ENCODE measurements around the gene TBCD. TPM values are rescaled to one million over a fixed set of nuclear protein-coding genes. Genes with fewer than 3 reads are reported as not detected.

TBCD gene
- total and polyA plus RNA-seq, 2 donors (not counting 1 experiment from before 2014, with no cell fraction given), result 22.1 to 36.7 TPM

DNA sequence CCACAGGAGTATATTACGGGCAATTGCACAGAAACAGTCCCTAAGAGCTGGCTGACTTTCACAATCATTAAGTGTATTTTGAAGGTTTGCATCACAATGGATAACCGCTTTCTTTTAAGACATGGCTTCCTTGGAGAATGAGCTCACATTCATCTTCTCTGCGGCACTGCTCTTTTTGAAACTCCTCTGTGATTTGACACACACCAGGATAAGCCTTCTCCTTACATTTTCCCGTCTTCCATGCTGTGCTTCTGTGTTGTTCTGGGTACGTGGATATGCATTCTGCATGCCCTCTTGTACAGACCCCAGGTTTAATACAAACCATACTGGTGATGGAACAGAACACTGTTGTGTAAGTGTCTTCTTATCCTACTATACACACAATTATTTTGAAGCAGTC, 238.0 kb downstream of the TBCD start:
- no peaks in the 10 kb centered on the region for H3K4me1 ChIP-seq (ENCODE audit: control insufficient read depth, extremely low read depth, insufficient read depth, low read length)
- no peaks in the 10 kb centered on the region for H4K20me1 ChIP-seq (ENCODE audit: control insufficient read depth, extremely low read depth, insufficient read depth, low read length)
- no peaks in the 10 kb centered on the region for H3K36me3 ChIP-seq (ENCODE audit: control insufficient read depth, insufficient read depth, low read length)
- no peaks in the 10 kb centered on the region for H3K9me3 ChIP-seq (ENCODE audit: control insufficient read depth, insufficient read depth, low read depth, low read length)
- no peak overlapping the region for H3K9ac ChIP-seq (ENCODE audit: insufficient read depth, low read length)
- no peak for DNase-seq (ENCODE audit: low read depth in 2 of 2)
- no peak overlapping the region for H3K27ac ChIP-seq (ENCODE audit: insufficient read depth, low read length)
- no peaks in the 10 kb centered on the region for H3K79me2 ChIP-seq (ENCODE audit: control insufficient read depth, insufficient read depth, low read length)
- H3K4me3 ChIP-seq (replicated peaks in 1 of 4; ENCODE audit: control extremely low read depth in 1 of 4, insufficient read depth in 1 of 4, low read depth in 3 of 4, low read length in 4 of 4), result no peak overlapping the region
- TF ChIP-seq, protein P1, sequence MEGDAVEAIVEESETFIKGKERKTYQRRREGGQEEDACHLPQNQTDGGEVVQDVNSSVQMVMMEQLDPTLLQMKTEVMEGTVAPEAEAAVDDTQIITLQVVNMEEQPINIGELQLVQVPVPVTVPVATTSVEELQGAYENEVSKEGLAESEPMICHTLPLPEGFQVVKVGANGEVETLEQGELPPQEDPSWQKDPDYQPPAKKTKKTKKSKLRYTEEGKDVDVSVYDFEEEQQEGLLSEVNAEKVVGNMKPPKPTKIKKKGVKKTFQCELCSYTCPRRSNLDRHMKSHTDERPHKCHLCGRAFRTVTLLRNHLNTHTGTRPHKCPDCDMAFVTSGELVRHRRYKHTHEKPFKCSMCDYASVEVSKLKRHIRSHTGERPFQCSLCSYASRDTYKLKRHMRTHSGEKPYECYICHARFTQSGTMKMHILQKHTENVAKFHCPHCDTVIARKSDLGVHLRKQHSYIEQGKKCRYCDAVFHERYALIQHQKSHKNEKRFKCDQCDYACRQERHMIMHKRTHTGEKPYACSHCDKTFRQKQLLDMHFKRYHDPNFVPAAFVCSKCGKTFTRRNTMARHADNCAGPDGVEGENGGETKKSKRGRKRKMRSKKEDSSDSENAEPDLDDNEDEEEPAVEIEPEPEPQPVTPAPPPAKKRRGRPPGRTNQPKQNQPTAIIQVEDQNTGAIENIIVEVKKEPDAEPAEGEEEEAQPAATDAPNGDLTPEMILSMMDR (conservative IDR thresholded peaks at IDR 0.05 in 1 of 2, IDR thresholded peaks at IDR 0.05 in 1 of 2; ENCODE audit: low read depth in 1 of 2, low read length in 2 of 2), result no peak
- TF ChIP-seq EZH2 (IDR thresholded peaks at IDR 0.05; ENCODE audit: low read length, missing control alignments), result no peak
- no peak overlapping the region for H2AFZ ChIP-seq (ENCODE audit: low read length)
- H3K27me3 ChIP-seq (ENCODE audit: control insufficient read depth, insufficient read depth, low read length), result no peaks in the 10 kb centered on the region
- H3K4me2 ChIP-seq (ENCODE audit: extremely low read depth, insufficient read depth, low read length), result no peak overlapping the region

GRCh38 chr17:82993005-82993404, 241.1 kb downstream of the TBCD start:
- no peak for DNase-seq (ENCODE audit: low read depth in 2 of 2)
- Histone ChIP-seq H3K27ac (ENCODE audit: insufficient read depth, low read length) (no peak overlapping the region), H3K4me3 (replicated peaks in 1 of 4; ENCODE audit: control extremely low read depth in 1 of 4, insufficient read depth in 1 of 4, low read depth in 3 of 4, low read length in 4 of 4) (no peak overlapping the region), H4K20me1 (ENCODE audit: control insufficient read depth, extremely low read depth, insufficient read depth, low read length) (no peaks in the 10 kb centered on the region), H2AFZ (ENCODE audit: low read length) (no peak overlapping the region), H3K4me1 (ENCODE audit: control insufficient read depth, extremely low read depth, insufficient read depth, low read length) (no peaks in the 10 kb centered on the region), H3K9me3 (ENCODE audit: control insufficient read depth, insufficient read depth, low read depth, low read length) (no peaks in the 10 kb centered on the region), H3K9ac (ENCODE audit: insufficient read depth, low read length) (no peak overlapping the region), H3K36me3 (ENCODE audit: control insufficient read depth, insufficient read depth, low read length) (no peaks in the 10 kb centered on the region), H3K79me2 (ENCODE audit: control insufficient read depth, insufficient read depth, low read length) (no peaks in the 10 kb centered on the region), H3K4me2 (ENCODE audit: extremely low read depth, insufficient read depth, low read length) (no peak overlapping the region), H3K27me3 (ENCODE audit: control insufficient read depth, insufficient read depth, low read length) (no peaks in the 10 kb centered on the region)
- TF ChIP-seq EZH2 (IDR thresholded peaks at IDR 0.05; ENCODE audit: low read length, missing control alignments), result no peak
- TF ChIP-seq, protein P1 (conservative IDR thresholded peaks at IDR 0.05 in 1 of 2, IDR thresholded peaks at IDR 0.05 in 1 of 2; ENCODE audit: low read depth in 1 of 2, low read length in 2 of 2), result no peak

Other genes starting within 250 kb of the TBCD start
- gene FOXK2, start 232.3 kb upstream of the TBCD start, total RNA-seq, result 25.4 and 33.2 TPM in 2 replicates
- 23.5 and 24.2 TPM in 2 replicates for gene FOXK2, start 232.3 kb upstream of the TBCD start, polyA plus RNA-seq
- gene WDR45B, start 103.6 kb upstream of the TBCD start, total RNA-seq, result 51.6 and 66.2 TPM in 2 replicates
- 80.9 and 95.2 TPM in 2 replicates for gene WDR45B, start 103.6 kb upstream of the TBCD start, polyA plus RNA-seq
- gene RAB40B, start 53.4 kb upstream of the TBCD start, total RNA-seq, result 3.3 and 3.6 TPM in 2 replicates
- gene RAB40B, start 53.4 kb upstream of the TBCD start, polyA plus RNA-seq, result 3.3 and 5.9 TPM in 2 replicates
- gene FN3KRP, start 35.4 kb upstream of the TBCD start, total RNA-seq, result 11.6 and 13.2 TPM in 2 replicates
- 16.5 and 30.6 TPM in 2 replicates for gene FN3KRP, start 35.4 kb upstream of the TBCD start, polyA plus RNA-seq
- gene FN3K, start 16.4 kb upstream of the TBCD start, total RNA-seq, result 5.6 and 8.9 TPM in 2 replicates
- 0.61 and 0.69 TPM in 2 replicates for gene FN3K, start 16.4 kb upstream of the TBCD start, polyA plus RNA-seq
- not detected in 2 replicates for gene ZNF750, start 88.0 kb downstream of the TBCD start, total RNA-seq
- gene ZNF750, start 88.0 kb downstream of the TBCD start, polyA plus RNA-seq, result not detected in 2 replicates

All from fibroblast of lung (primary cell).